Effector memory CD8-positive, alpha-beta T cell (primary cell): Measurements from ENCODE around the gene TRABD2B.

Source experiments
- ATAC-seq: fragments of 150-1000 bp; cut with Tn5 transposase; replicated peaks from 2 replicates; pipeline ENCODE4 v1.10.0; 2021; ENCODE audit warnings: mild to moderate bottlenecking, moderate library complexity
- DNase-seq, 3 experiments: peaks; one replicate each; pipeline ENCODE4 v3.0.0; 2021
- H3K27ac Mint-ChIP-seq, 2 donors: one replicate each; pipeline ENCODE4 v1.8.0; 2022; ENCODE audit warnings: mild to moderate bottlenecking in 2 of 2, mixed read lengths in 2 of 2, moderate library complexity in 2 of 2
- H3K27me3 Mint-ChIP-seq, 2 donors: one replicate each; pipeline ENCODE4 v1.8.0; 2022; ENCODE audit warnings: mixed read lengths in 2 of 2
- H3K36me3 Mint-ChIP-seq: one replicate; pipeline ENCODE4 v1.8.0; 2022; ENCODE audit warnings: mild to moderate bottlenecking, moderate library complexity, mixed read lengths; ENCODE audit not compliant: insufficient read depth
- H3K4me1 Mint-ChIP-seq, 2 donors: one replicate each; pipeline ENCODE4 v1.8.0; 2022; ENCODE audit warnings: low read depth in 2 of 2, mixed read lengths in 2 of 2
- H3K4me3 Mint-ChIP-seq, 2 donors: one replicate each; pipeline ENCODE4 v1.8.0; 2022; ENCODE audit warnings: mild to moderate bottlenecking in 2 of 2, mixed read lengths in 2 of 2, moderate library complexity in 2 of 2
- H3K9me3 Mint-ChIP-seq, 2 donors: one replicate each; pipeline ENCODE4 v1.8.0; 2022; ENCODE audit warnings: mixed read lengths in 2 of 2

Gene TRABD2B

GRCh38 chr1:47979724-47980123 lies 17.5 kb downstream of the TRABD2B start:
- DNase-seq = no peak
- no peak overlapping the region for H3K27ac Mint-ChIP-seq
- peaks cover 0 to 2% of the 10 kb centered on the region in 2 donors for H3K4me1 Mint-ChIP-seq
- peaks cover 53 to 87% of the 10 kb centered on the region in 2 donors for H3K27me3 Mint-ChIP-seq
- no peaks in the 10 kb centered on the region for H3K9me3 Mint-ChIP-seq
- no peak for ATAC-seq
- no peak overlapping the region for H3K4me3 Mint-ChIP-seq
- no peaks in the 10 kb centered on the region for H3K36me3 Mint-ChIP-seq

GRCh38 chr1:47978486-47978885 lies 18.7 kb downstream of the TRABD2B start:
- no peak for ATAC-seq
- H3K27ac Mint-ChIP-seq = no peak overlapping the region
- H3K4me3 Mint-ChIP-seq = no peak overlapping the region
- no peaks in the 10 kb centered on the region for H3K9me3 Mint-ChIP-seq
- no peaks in the 10 kb centered on the region for H3K4me1 Mint-ChIP-seq
- H3K27me3 Mint-ChIP-seq = peaks cover 51 to 87% of the 10 kb centered on the region in 2 donors
- H3K36me3 Mint-ChIP-seq = no peaks in the 10 kb centered on the region
- no peak for DNase-seq

GRCh38 chr1:47976728-47977127 lies 20.5 kb downstream of the TRABD2B start:
- DNase-seq (no peak), ATAC-seq (no peak)
- H3K27ac Mint-ChIP-seq = no peak overlapping the region
- H3K9me3 Mint-ChIP-seq = no peaks in the 10 kb centered on the region
- H3K36me3 Mint-ChIP-seq = no peaks in the 10 kb centered on the region
- no peak overlapping the region for H3K4me3 Mint-ChIP-seq
- peaks cover 38 to 85% of the 10 kb centered on the region in 2 donors for H3K27me3 Mint-ChIP-seq
- H3K4me1 Mint-ChIP-seq = no peaks in the 10 kb centered on the region

GRCh38 chr1:47976267-47976666 lies 20.9 kb downstream of the TRABD2B start:
- ATAC-seq = no peak
- no peaks in the 10 kb centered on the region for H3K9me3 Mint-ChIP-seq

GRCh38 chr1:47975302-47975921 lies 21.8 kb downstream of the TRABD2B start:
- no peaks in the 10 kb centered on the region for H3K9me3 Mint-ChIP-seq
- DNase-seq = no peak

More at GRCh38 chr1:47976267-47976666, 20.9 kb downstream of the TRABD2B start:
- H3K36me3 Mint-ChIP-seq = no peaks in the 10 kb centered on the region
- peaks cover 40 to 89% of the 10 kb centered on the region in 2 donors for H3K27me3 Mint-ChIP-seq
- no peak overlapping the region for H3K27ac Mint-ChIP-seq
- no peaks in the 10 kb centered on the region for H3K4me1 Mint-ChIP-seq
- no peak for DNase-seq
- no peak overlapping the region for H3K4me3 Mint-ChIP-seq

GRCh38 chr1:47972864-47973432 lies 24.2 kb downstream of the TRABD2B start:
- ATAC-seq (no peak), DNase-seq (no peak)
- no peak overlapping the region for H3K4me3 Mint-ChIP-seq
- no peaks in the 10 kb centered on the region for H3K36me3 Mint-ChIP-seq
- H3K4me1 Mint-ChIP-seq = no peaks in the 10 kb centered on the region
- H3K9me3 Mint-ChIP-seq = no peaks in the 10 kb centered on the region
- peaks cover 28 to 67% of the 10 kb centered on the region in 2 donors for H3K27me3 Mint-ChIP-seq
- no peak overlapping the region for H3K27ac Mint-ChIP-seq

More at GRCh38 chr1:47975302-47975921, 21.8 kb downstream of the TRABD2B start:
- Mint-ChIP-seq H3K27ac (no peak overlapping the region), H3K36me3 (no peaks in the 10 kb centered on the region), H3K27me3 (peaks cover 33 to 84% of the 10 kb centered on the region in 2 donors), H3K4me3 (no peak overlapping the region), H3K4me1 (no peaks in the 10 kb centered on the region)
- no peak for ATAC-seq

GRCh38 chr1:47971385-47972160 lies 25.6 kb downstream of the TRABD2B start:
- ATAC-seq = no peak
- Mint-ChIP-seq H3K9me3 (no peaks in the 10 kb centered on the region), H3K27ac (no peak overlapping the region), H3K27me3 (peaks cover 22 to 54% of the 10 kb centered on the region in 2 donors), H3K36me3 (no peaks in the 10 kb centered on the region), H3K4me3 (no peak overlapping the region), H3K4me1 (no peaks in the 10 kb centered on the region)
- no peak for DNase-seq

- Mint-ChIP-seq H3K27me3 (peaks cover 20 to 52% of the 10 kb centered on the region in 2 donors), H3K27ac (no peak overlapping the region), H3K4me1 (no peaks in the 10 kb centered on the region), H3K9me3 (no peaks in the 10 kb centered on the region), H3K36me3 (no peaks in the 10 kb centered on the region), H3K4me3 (no peak overlapping the region)
- ATAC-seq = no peak
- no peak for DNase-seq
These were observed 26.3 kb downstream of the TRABD2B start for GRCh38 chr1:47970882-47971281.

- Mint-ChIP-seq H3K36me3 (no peaks in the 10 kb centered on the region), H3K27me3 (peaks cover 24 to 51% of the 10 kb centered on the region in 2 donors), H3K4me1 (no peaks in the 10 kb centered on the region), H3K9me3 (no peaks in the 10 kb centered on the region), H3K27ac (no peak overlapping the region), H3K4me3 (no peak overlapping the region)
- ATAC-seq = no peak
- DNase-seq = no peak
These were observed 27.7 kb downstream of the TRABD2B start for GRCh38 chr1:47969478-47969877.

- no peak for ATAC-seq
These were observed 28.7 kb downstream of the TRABD2B start for GRCh38 chr1:47968556-47968888.

GRCh38 chr1:47967864-47968555 lies 29.2 kb downstream of the TRABD2B start:
- peaks cover 14 to 42% of the 10 kb centered on the region in 2 donors for H3K27me3 Mint-ChIP-seq
- H3K9me3 Mint-ChIP-seq = no peaks in the 10 kb centered on the region
- DNase-seq = no peak
- no peaks in the 10 kb centered on the region for H3K36me3 Mint-ChIP-seq
- no peak for ATAC-seq
- no peaks in the 10 kb centered on the region for H3K4me1 Mint-ChIP-seq
- H3K27ac Mint-ChIP-seq = no peak overlapping the region
- H3K4me3 Mint-ChIP-seq = no peak overlapping the region

More at GRCh38 chr1:47968556-47968888, 28.7 kb downstream of the TRABD2B start:
- Mint-ChIP-seq H3K4me1 (no peaks in the 10 kb centered on the region), H3K27ac (no peak overlapping the region), H3K36me3 (no peaks in the 10 kb centered on the region), H3K27me3 (peaks cover 18 to 47% of the 10 kb centered on the region in 2 donors), H3K9me3 (no peaks in the 10 kb centered on the region), H3K4me3 (no peak overlapping the region)
- DNase-seq = no peak

GRCh38 chr1:47965816-47966215 lies 31.4 kb downstream of the TRABD2B start:
- no peaks in the 10 kb centered on the region for H3K36me3 Mint-ChIP-seq
- H3K27ac Mint-ChIP-seq = no peak overlapping the region
- no peaks in the 10 kb centered on the region for H3K4me1 Mint-ChIP-seq
- DNase-seq (no peak), ATAC-seq (no peak)
- H3K9me3 Mint-ChIP-seq = no peaks in the 10 kb centered on the region
- H3K4me3 Mint-ChIP-seq = no peak overlapping the region
- H3K27me3 Mint-ChIP-seq = peaks cover 9 to 24% of the 10 kb centered on the region in 2 donors

- H3K4me1 Mint-ChIP-seq = no peaks in the 10 kb centered on the region
- H3K27ac Mint-ChIP-seq = no peak overlapping the region
- H3K27me3 Mint-ChIP-seq = peaks cover 17 to 24% of the 10 kb centered on the region in 2 donors
- DNase-seq (no peak), ATAC-seq (no peak)
- H3K36me3 Mint-ChIP-seq = no peaks in the 10 kb centered on the region
- no peak overlapping the region for H3K4me3 Mint-ChIP-seq
- no peaks in the 10 kb centered on the region for H3K9me3 Mint-ChIP-seq
These were observed 32.5 kb downstream of the TRABD2B start for GRCh38 chr1:47964636-47965035.
